HEK293T (cell line): ENCODE results near the gene PRICKLE1.

Source experiments
- CTCF ChIA-PET: fragments of 350-600 bp; formaldehyde crosslinking; extraction: SDS; loops from one replicate; lab custom pipeline; 2021; ENCODE audit warnings: antibody characterized with exemption, inconsistent platforms; lab: Yijun Ruan, JAX
- POLR2A ChIA-PET: fragments of 350-600 bp; formaldehyde crosslinking; extraction: SDS; loops from one replicate; lab custom pipeline; 2020; ENCODE audit warnings: antibody characterized with exemption, inconsistent platforms; lab: Yijun Ruan, JAX
- DNase-seq: peaks from one replicate; pipeline ENCODE4 v3.0.0; 2012; ENCODE audit warnings: mixed read lengths; ENCODE audit errors: extremely low spot score
- ARNT ChIP-seq: fragments of 450-650 bp; IDR thresholded peaks from 2 replicates; pipeline ENCODE4 v1.6.1; 2017; ENCODE audit warnings: mild to moderate bottlenecking
- BHLHE40 ChIP-seq: fragments of 450-650 bp; IDR thresholded peaks from 2 replicates; pipeline ENCODE4 v1.6.1; 2016; ENCODE audit warnings: mild to moderate bottlenecking, moderate library complexity, borderline replicate concordance
- CTBP1 ChIP-seq: fragments of 450-650 bp; IDR thresholded peaks from 2 replicates; pipeline ENCODE4 v1.6.1; 2016; ENCODE audit warnings: borderline replicate concordance
- ELF4 ChIP-seq: fragments of 450-650 bp; IDR thresholded peaks from 2 replicates; pipeline ENCODE4 v1.6.1; 2017; ENCODE audit warnings: antibody characterized with exemption
- FOXA1 ChIP-seq: fragments of 450-650 bp; IDR thresholded peaks from 2 replicates; pipeline ENCODE4 v1.6.1; 2016; ENCODE audit warnings: mild to moderate bottlenecking
- FOXK2 ChIP-seq: fragments of 450-650 bp; IDR thresholded peaks from 2 replicates; pipeline ENCODE4 v1.6.1; 2016; ENCODE audit warnings: mild to moderate bottlenecking
- FOXM1 ChIP-seq: fragments of 450-650 bp; IDR thresholded peaks from 2 replicates; pipeline ENCODE4 v1.6.1; 2017; ENCODE audit warnings: mild to moderate bottlenecking, borderline replicate concordance
- HDGF ChIP-seq: fragments of 450-650 bp; IDR thresholded peaks from 2 replicates; pipeline ENCODE4 v1.6.1; 2017; ENCODE audit warnings: antibody characterized with exemption, borderline replicate concordance
- L3MBTL2 ChIP-seq: fragments of 450-650 bp; conservative IDR thresholded peaks from 2 replicates; pipeline ENCODE4 v1.6.1; 2016; ENCODE audit warnings: mild to moderate bottlenecking
- LEF1 ChIP-seq: fragments of 450-650 bp; IDR thresholded peaks from 2 replicates; pipeline ENCODE4 v1.6.1; 2017; ENCODE audit warnings: mild to moderate bottlenecking, borderline replicate concordance
- NFRKB ChIP-seq: fragments of 450-650 bp; IDR thresholded peaks from 2 replicates; pipeline ENCODE4 v1.6.1; 2016; ENCODE audit warnings: mild to moderate bottlenecking, moderate library complexity
- PKNOX1 ChIP-seq: fragments of 450-650 bp; IDR thresholded peaks from 2 replicates; pipeline ENCODE4 v1.6.1; 2016
- SP1 ChIP-seq: fragments of 450-650 bp; IDR thresholded peaks from 2 replicates; pipeline ENCODE4 v1.6.1; 2017
- SUZ12 ChIP-seq: fragments of 450-650 bp; IDR thresholded peaks from 2 replicates; pipeline ENCODE4 v1.6.1; 2016; ENCODE audit warnings: mild to moderate bottlenecking
- TARDBP ChIP-seq: fragments of 450-650 bp; IDR thresholded peaks from 2 replicates; pipeline ENCODE4 v1.6.1; 2016
- ZNF384 ChIP-seq: fragments of 450-650 bp; IDR thresholded peaks from 2 replicates; pipeline ENCODE4 v1.6.1; 2016

Gene PRICKLE1

GRCh38 chr12:42582498-42582897 lies 7.0 kb downstream of the PRICKLE1 start:
- no peak for DNase-seq
- TF ChIP-seq ARNT, result no peak
- TF ChIP-seq FOXK2, result no peak
- TF ChIP-seq SP1, result no peak
- TF ChIP-seq BHLHE40, result no peak
- TF ChIP-seq NFRKB, result no peak
- no peak for TF ChIP-seq FOXA1
- CTCF ChIA-PET, result no interaction called here
- POLR2A ChIA-PET, result no interaction called here

GRCh38 chr12:42582050-42582449 lies 7.5 kb downstream of the PRICKLE1 start:
- CTCF ChIA-PET, result no interaction called here

GRCh38 chr12:42576374-42576773 lies 13.2 kb downstream of the PRICKLE1 start:
- ChIA-PET POLR2A (no interaction called here), CTCF (no interaction called here)
- DNase-seq, result no peak
- TF ChIP-seq NFRKB, result no peak
- TF ChIP-seq L3MBTL2, result no peak
- TF ChIP-seq ARNT, result no peak
- no peak for TF ChIP-seq FOXK2
- no peak for TF ChIP-seq FOXM1
- no peak for TF ChIP-seq ELF4
- TF ChIP-seq TARDBP, result no peak
- TF ChIP-seq LEF1, result no peak
- no peak for TF ChIP-seq FOXA1

More at GRCh38 chr12:42582050-42582449, 7.5 kb downstream of the PRICKLE1 start:
- DNase-seq, result no peak
- POLR2A ChIA-PET, result no interaction called here
- no peak for TF ChIP-seq SP1
- TF ChIP-seq FOXA1, result no peak
- TF ChIP-seq FOXK2, result no peak
- TF ChIP-seq ELF4, result no peak
- TF ChIP-seq SUZ12, result no peak
- no peak for TF ChIP-seq FOXM1
- no peak for TF ChIP-seq ARNT
- TF ChIP-seq HDGF, result no peak
- TF ChIP-seq ZNF384, result no peak
- no peak for TF ChIP-seq TARDBP
- no peak for TF ChIP-seq CTBP1
- no peak for TF ChIP-seq LEF1
- no peak for TF ChIP-seq BHLHE40
- no peak for TF ChIP-seq NFRKB
- TF ChIP-seq PKNOX1, result no peak
- no peak for TF ChIP-seq L3MBTL2

- CTCF ChIA-PET, result no interaction called here
These were observed 13.8 kb downstream of the PRICKLE1 start for GRCh38 chr12:42575717-42576116.

GRCh38 chr12:42574851-42575266 lies 14.7 kb downstream of the PRICKLE1 start:
- DNase-seq, result no peak
- ChIA-PET POLR2A (interaction anchor here (1.0 kb wide), 1 partner anchor 9 kb away, joined by 3 read pairs; no protein-coding TSS in a partner anchor), CTCF (no interaction called here)
- no peak for TF ChIP-seq PKNOX1
- peak; percentile 53; the same call in 1 of the 2 replicates for TF ChIP-seq ZNF384

More at GRCh38 chr12:42575717-42576116, 13.8 kb downstream of the PRICKLE1 start:
- DNase-seq, result no peak
- TF ChIP-seq FOXA1 (no peak), BHLHE40 (no peak), CTBP1 (no peak), HDGF (no peak), SUZ12 (no peak), ARNT (no peak), ZNF384 (no peak), PKNOX1 (no peak)
- POLR2A ChIA-PET, result no interaction called here

GRCh38 chr12:42571327-42572009 lies 18.1 kb downstream of the PRICKLE1 start:
- ChIA-PET POLR2A (no interaction called here), CTCF (interaction anchor here (1.3 kb wide), 1 partner anchor 88 kb away, joined by 4 read pairs; no protein-coding TSS in a partner anchor)
- TF ChIP-seq FOXA1, result no peak
- TF ChIP-seq ARNT, result no peak
- TF ChIP-seq PKNOX1, result no peak
- TF ChIP-seq L3MBTL2, result no peak
- no peak for TF ChIP-seq FOXM1
- TF ChIP-seq NFRKB, result no peak
- TF ChIP-seq BHLHE40, result no peak
- DNase-seq, result no peak
